22Rv1 (cell line): ENCODE data around the gene STIM1.

Experiments
- ZFX ChIP-seq: fragments of 450-650 bp; IDR thresholded peaks from 2 replicates; pipeline ENCODE4 v1.6.1; 2017; ENCODE audit warnings: antibody characterized with exemption, borderline replicate concordance
- TF ChIP-seq, protein P1 (sequence below): fragments of 450-650 bp; IDR thresholded peaks from 2 replicates; pipeline ENCODE4 v1.5.1; 2017; ENCODE audit warnings: mild to moderate bottlenecking

GRCh38 chr11:3936517-3936916 lies 81.1 kb downstream of the STIM1 start:
- TF ChIP-seq, protein P1, sequence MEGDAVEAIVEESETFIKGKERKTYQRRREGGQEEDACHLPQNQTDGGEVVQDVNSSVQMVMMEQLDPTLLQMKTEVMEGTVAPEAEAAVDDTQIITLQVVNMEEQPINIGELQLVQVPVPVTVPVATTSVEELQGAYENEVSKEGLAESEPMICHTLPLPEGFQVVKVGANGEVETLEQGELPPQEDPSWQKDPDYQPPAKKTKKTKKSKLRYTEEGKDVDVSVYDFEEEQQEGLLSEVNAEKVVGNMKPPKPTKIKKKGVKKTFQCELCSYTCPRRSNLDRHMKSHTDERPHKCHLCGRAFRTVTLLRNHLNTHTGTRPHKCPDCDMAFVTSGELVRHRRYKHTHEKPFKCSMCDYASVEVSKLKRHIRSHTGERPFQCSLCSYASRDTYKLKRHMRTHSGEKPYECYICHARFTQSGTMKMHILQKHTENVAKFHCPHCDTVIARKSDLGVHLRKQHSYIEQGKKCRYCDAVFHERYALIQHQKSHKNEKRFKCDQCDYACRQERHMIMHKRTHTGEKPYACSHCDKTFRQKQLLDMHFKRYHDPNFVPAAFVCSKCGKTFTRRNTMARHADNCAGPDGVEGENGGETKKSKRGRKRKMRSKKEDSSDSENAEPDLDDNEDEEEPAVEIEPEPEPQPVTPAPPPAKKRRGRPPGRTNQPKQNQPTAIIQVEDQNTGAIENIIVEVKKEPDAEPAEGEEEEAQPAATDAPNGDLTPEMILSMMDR, result no peak
- TF ChIP-seq ZFX, result no peak
